GM18507 (cell line): ENCODE measurements around the gene NQO1.

Experiments
- DNase-seq: peaks from one replicate; pipeline ENCODE4 v3.0.0; 2011; ENCODE audit warnings: low read depth; ENCODE audit not compliant: insufficient read length; ENCODE audit errors: extremely low spot score
- FAIRE-seq: peaks from 2 replicates; lab custom pipeline; 2011; peaks lifted over from hg19 to GRCh38; lab: Jason Lieb, UNC

Gene NQO1

GRCh38 chr16:69662901-69663300, 63.5 kb downstream of the NQO1 start:
- FAIRE-seq (no peak), DNase-seq (no peak)

GRCh38 chr16:69660166-69660565, 66.2 kb downstream of the NQO1 start:
- DNase-seq (no peak), FAIRE-seq (no peak)
